HG02798 (cell line): ENCODE measurements around the gene GCA.

Experiments used
- ATAC-seq: cut with Tn5 transposase; IDR thresholded peaks from one replicate; pipeline ENCODE4 v1.9.1; 2021; ENCODE audit warnings: mild to moderate bottlenecking; ENCODE audit not compliant: unreplicated experiment, poor library complexity

The GCA gene

DNA sequence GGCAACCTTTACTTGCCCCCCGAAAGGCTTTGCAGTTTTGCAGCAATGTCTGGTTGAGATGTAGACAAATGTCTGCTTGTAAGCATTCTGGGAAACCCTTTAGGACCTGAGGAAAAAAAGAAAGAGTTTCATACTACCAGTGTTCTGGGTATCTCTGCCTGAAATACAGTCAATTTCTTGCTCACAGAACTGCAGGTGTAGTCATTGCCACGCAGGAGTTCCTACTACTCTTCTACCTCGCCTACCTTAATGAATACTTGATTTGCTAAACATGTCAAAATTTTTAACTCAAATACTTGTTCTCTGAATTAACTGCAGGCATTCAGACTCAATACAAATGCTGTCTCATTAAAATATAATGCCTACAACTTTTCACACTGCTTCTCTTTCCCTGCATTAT lies 56.4 kb downstream of the GCA start:
- no peak for ATAC-seq

DNA sequence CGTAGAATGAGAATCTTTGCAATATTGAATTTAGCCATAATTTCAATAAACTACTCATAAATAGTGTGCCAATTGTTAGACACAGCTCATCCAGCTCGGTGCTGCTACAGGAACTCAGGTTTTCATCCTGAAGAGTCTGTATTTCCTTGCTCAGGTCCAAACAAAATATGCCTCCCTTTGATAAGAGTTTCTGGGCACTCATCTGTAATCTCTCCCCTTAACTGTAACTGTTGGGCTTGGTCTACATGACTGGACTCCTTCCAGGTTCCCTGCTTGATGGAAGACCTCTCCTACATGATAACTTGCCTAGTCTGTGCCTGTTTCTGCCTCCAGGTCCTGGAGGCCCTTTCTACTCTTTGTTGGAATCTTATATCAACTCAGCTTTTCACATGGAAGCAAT lies 57.9 kb downstream of the GCA start:
- no peak for ATAC-seq

DNA sequence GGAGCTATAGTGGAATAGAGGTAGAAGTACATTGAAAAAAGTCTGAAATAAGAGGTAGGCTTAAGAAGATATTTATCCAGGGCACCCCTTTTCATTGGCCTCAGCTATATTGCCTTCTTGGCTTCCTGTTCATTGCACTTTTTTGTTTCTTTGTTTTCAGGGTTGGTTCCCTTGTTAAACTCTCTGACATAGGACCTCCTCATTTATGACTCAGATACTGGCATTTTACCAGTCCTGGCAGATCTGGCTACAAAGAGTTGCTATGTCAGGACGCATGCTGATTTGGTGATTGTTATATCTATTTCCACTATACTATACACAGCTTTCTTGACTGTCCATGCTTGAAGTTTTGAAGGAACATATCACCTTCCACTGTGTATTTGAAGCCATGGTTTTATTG lies 60.0 kb downstream of the GCA start:
- no peak for ATAC-seq
